Measurements from ENCODE around the gene ACOX3. TPM values are rescaled to one million over a fixed set of nuclear protein-coding genes. Genes with fewer than 3 reads are reported as not detected.

Gene ACOX3
- total RNA-seq, 1 donor from 2014 or later = 16.6 TPM

- Mint-ChIP-seq H3K4me3 (no peak overlapping the region), H3K4me1 (peaks cover 4% of the 10 kb centered on the region), H3K27me3 (ENCODE audit: low read depth) (no peaks in the 10 kb centered on the region), H3K36me3 (ENCODE audit: low read depth) (peaks cover 18% of the 10 kb centered on the region), H3K9me3 (peaks cover 5% of the 10 kb centered on the region), H3K27ac (ENCODE audit: unreplicated experiment) (no peak overlapping the region)
- DNase-seq (ENCODE audit: low read depth, low spot score) = no peak
- no peak for TF ChIP-seq CTCF (conservative IDR thresholded peaks at IDR 0.05)
Measured at GRCh38 chr4:8402640-8403039, 37.9 kb downstream of the ACOX3 start.

GRCh38 chr4:8402181-8402597, 38.3 kb downstream of the ACOX3 start:
- TF ChIP-seq CTCF (conservative IDR thresholded peaks at IDR 0.05) = no peak
- peaks cover 4% of the 10 kb centered on the region for H3K4me1 Mint-ChIP-seq
- DNase-seq (ENCODE audit: low read depth, low spot score) = no peak
- H3K27me3 Mint-ChIP-seq (ENCODE audit: low read depth) = no peaks in the 10 kb centered on the region
- peaks cover 18% of the 10 kb centered on the region for H3K36me3 Mint-ChIP-seq (ENCODE audit: low read depth)
- H3K27ac Mint-ChIP-seq (ENCODE audit: unreplicated experiment) = no peak overlapping the region
- H3K9me3 Mint-ChIP-seq = peaks cover 5% of the 10 kb centered on the region
- H3K4me3 Mint-ChIP-seq = no peak overlapping the region

GRCh38 chr4:8401665-8402064, 38.9 kb downstream of the ACOX3 start:
- H3K27ac Mint-ChIP-seq (ENCODE audit: unreplicated experiment) = no peak overlapping the region
- peaks cover 18% of the 10 kb centered on the region for H3K36me3 Mint-ChIP-seq (ENCODE audit: low read depth)
- TF ChIP-seq CTCF (conservative IDR thresholded peaks at IDR 0.05) = no peak
- DNase-seq (ENCODE audit: low read depth, low spot score) = no peak
- H3K27me3 Mint-ChIP-seq (ENCODE audit: low read depth) = no peaks in the 10 kb centered on the region
- no peak overlapping the region for H3K4me3 Mint-ChIP-seq
- peaks cover 4% of the 10 kb centered on the region for H3K4me1 Mint-ChIP-seq
- H3K9me3 Mint-ChIP-seq = peaks cover 5% of the 10 kb centered on the region

- no peak for TF ChIP-seq CTCF (conservative IDR thresholded peaks at IDR 0.05)
- H3K9me3 Mint-ChIP-seq = no peaks in the 10 kb centered on the region
- H3K27ac Mint-ChIP-seq (ENCODE audit: unreplicated experiment) = peak overlapping the region; percentile 63
- DNase-seq (ENCODE audit: low read depth, low spot score) = no peak
- peaks cover 6% of the 10 kb centered on the region for H3K4me1 Mint-ChIP-seq
- H3K36me3 Mint-ChIP-seq (ENCODE audit: low read depth) = peaks cover 9% of the 10 kb centered on the region
- H3K27me3 Mint-ChIP-seq (ENCODE audit: low read depth) = no peaks in the 10 kb centered on the region
- H3K4me3 Mint-ChIP-seq = no peak overlapping the region
Measured at GRCh38 chr4:8400632-8401325, 39.7 kb downstream of the ACOX3 start.

GRCh38 chr4:8399298-8399697, 41.2 kb downstream of the ACOX3 start:
- Mint-ChIP-seq H3K27ac (ENCODE audit: unreplicated experiment) (no peak overlapping the region), H3K4me1 (peaks cover 18% of the 10 kb centered on the region), H3K9me3 (no peaks in the 10 kb centered on the region), H3K36me3 (ENCODE audit: low read depth) (peaks cover 5% of the 10 kb centered on the region), H3K4me3 (no peak overlapping the region), H3K27me3 (ENCODE audit: low read depth) (peaks cover 4% of the 10 kb centered on the region)
- no peak for TF ChIP-seq CTCF (conservative IDR thresholded peaks at IDR 0.05)
- no peak for DNase-seq (ENCODE audit: low read depth, low spot score)

All from neural crest cell (in vitro differentiated cells).